HG03066 (cell line): Measurements from ENCODE around the gene LRRC36.

Experiments
- ATAC-seq: cut with Tn5 transposase; IDR thresholded peaks from one replicate; pipeline ENCODE4 v1.9.1; 2021; ENCODE audit warnings: low read depth; ENCODE audit not compliant: unreplicated experiment

LRRC36 gene

DNA sequence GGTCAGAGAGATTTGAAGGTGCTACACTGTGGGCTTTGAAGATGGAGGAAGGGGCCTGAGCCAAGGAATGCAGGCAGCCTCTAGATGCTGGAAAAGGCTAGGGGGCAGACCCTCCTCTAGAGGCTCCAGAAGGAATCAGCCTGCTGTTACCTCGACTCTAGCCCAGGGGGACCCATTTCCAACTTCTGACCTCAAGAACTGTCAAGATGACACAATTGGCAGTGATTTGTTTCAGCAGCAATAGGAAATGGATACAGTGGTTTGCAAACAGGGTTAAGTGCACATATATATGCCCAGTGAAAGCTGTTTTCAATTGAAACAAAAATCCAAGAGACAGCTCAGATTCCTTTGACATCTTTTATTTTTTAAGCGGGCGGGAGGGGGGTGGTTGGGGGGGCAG lies 93.3 kb downstream of the LRRC36 start:
- ATAC-seq = no peak

DNA sequence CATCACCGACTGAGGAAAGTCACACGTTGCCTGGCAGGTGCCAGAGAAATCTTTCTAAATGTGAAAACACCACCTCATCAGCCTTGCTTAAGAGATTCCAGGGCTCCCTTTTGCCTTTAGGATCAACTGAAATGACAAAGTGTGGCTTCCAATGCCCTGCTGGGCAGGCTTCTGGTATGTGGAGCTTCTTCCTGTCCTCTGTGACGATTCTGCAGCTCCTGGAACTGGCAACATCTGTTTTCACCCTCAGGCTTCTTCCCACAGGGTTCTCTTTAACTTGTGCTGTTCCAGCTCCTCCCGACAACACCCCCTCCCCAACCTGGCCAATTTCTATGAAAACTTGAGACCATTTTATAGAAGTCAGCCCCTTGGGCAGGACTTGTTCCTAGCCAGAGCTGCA lies 94.4 kb downstream of the LRRC36 start:
- no peak for ATAC-seq

DNA sequence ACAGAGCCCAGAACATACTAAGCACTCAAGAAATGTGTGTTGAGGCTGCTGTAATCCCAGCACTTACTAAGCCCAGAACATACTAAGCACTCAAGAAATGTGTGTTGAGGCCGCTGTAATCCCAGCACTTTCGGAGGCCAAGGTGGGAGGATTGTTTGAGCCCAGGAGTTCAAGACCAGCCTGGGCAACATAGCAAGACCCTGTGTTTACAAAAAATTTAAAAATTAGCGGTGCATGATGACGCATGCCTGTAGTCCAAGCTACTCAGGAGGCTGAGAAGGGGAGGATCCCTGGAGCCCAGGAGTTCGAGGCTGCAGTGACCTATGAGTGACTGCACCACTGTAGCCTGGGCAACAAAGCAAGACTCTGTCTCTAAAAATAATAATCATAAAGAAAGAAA lies 96.4 kb downstream of the LRRC36 start:
- ATAC-seq = no peak

DNA sequence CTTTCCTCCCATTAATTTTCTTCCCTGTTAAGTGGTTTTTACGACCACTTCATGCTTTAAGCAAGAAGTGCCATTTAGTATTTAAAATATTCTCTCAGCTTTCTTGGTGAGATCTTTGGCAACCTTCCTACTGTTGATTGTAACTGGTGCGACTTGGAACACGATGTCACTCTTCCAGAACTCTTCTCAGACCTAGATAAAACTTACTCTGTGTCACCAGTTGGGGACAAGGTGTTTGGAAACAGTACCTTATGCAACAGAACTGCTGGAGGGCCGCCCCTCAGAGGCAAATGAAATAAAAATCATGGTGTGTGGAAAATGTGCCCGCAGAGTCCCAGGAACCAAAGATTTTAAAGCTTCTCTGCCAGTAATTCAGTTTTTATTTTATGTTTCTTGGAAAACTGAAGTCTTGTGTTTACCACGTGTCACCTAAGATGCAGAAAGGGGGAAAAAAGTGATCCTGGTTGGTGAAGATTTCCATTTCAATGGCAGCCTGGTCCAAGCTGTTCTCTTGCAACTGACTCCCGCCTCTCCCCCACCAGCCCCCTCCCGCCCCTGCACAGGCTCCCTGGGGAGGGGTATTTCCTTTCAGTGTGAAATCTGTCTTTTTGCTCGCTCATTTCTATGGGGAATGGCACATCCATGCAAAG lies 97.1 kb downstream of the LRRC36 start:
- no peak for ATAC-seq

DNA sequence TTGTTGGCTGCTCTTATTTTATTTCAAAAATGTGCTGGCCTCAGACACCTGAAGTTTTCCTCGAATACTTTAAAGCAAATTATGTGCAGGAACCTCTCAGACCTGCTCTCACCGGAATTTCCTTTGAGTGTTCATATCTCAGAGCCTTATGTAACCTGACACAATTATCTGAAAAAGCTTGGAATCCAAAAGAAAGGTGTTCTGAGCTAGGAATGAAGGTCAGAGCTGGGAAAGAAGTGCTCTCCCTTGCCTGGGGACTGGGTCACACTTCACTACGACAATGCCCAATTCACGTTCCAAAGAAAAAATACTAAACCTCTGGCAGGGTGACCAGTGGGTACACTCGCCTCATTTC lies 97.6 kb downstream of the LRRC36 start:
- ATAC-seq = no peak

DNA sequence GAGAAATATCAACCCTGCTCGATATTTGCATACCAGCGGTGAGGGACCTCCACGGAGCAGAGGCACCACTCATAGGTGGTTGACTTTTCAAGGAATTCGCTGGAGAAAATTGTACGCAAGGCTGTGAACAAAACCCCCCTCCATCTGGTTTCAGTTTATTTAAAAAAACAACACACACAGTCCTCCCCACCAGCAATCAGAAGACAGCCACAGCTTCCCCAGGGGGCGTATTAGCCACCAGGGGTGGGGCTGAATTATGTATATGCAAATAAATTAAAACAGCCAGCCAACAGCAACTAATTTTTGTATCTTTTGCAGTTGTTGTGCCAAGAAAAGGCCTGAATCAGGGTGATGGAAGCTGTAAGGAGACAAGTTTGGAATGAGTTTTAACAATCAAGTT lies 98.4 kb downstream of the LRRC36 start:
- no peak for ATAC-seq

DNA sequence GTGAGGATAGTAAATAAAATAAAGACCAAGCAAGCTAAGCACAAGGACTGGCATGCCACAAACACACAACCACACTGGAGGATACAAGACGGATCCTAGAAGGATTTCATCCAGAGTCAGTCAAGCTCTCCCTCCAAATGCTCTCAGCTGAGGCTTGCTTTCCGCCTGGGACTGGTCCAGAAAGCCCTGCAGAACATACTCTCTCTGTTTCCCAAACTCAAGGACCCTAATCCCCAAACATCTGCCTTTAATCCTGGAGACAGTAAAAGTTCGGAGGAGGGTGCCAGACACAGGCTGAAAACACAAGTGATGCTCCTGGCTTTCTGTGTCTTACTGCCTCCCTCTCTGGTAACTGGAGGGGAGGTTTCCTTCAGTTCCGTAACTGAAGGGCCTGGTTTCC lies 99.0 kb downstream of the LRRC36 start:
- ATAC-seq = no peak

DNA sequence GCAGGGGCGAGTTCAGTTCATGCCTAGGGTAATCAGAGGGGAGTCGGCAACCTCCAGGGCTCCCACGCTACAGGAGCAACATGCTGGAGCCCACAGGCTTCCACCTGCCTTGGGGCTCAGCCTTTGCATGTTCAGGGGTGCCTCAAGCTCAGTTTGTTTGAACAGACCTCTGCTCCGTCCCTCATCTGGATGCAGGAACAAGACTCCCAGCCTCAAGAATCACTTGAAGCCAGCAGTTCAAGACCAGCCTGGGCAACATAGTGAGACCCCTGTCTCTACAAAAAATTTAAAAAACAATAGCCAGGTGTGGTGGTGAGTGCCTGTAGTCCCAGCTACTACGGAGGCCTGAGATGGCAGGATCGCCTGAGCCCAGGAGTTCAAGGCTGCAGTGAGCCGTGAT lies 99.4 kb downstream of the LRRC36 start:
- ATAC-seq = no peak

DNA sequence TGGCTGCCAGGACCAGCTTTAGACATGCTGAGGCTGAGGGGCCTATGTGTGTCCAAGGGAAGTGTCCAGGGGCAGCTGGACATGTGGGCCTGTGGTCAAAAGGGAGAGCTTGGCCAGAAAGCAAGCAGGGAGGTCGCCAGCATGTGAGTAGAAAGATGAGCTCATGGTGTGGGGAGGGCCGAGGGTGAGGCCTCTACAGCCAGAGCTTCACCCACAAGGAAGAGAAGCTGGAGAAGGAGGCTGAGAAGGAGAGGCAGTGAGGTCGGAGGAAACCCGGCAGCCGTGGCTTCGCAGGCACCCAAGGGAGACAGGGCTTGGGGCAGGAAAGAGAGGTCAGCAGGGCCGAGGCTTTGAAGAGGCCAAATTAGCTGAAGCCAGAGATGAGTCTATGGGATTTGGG lies 100.3 kb downstream of the LRRC36 start:
- no peak for ATAC-seq

DNA sequence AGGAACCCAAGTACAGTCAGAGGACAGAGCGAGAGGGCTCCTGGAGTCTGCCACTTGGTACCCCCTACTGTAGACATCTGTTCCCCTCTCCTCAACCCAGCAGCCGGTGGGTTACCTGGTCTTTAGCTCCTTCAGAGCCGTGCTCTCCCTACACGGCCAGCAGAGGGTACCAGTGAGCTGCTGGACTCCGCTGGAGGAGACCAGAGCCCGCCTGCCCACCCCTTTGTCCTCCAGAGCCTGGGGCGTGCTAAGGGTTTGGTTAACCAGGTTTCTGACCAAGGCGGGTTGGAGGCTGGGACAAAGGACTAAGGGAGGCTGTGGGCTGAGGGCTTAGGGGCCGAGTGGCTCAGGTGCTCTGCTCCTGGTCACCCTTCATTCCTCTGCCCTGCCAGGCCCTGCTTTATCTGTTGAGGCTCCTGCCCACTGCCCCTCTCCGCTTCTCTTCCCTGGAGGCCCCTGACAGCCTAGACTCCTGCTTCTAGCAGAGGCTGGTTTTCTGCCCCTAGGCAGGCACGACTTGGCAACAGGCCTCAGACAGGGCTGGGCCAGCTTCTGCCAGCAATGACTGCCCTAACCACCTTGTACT lies 101.6 kb downstream of the LRRC36 start:
- no peak for ATAC-seq

DNA sequence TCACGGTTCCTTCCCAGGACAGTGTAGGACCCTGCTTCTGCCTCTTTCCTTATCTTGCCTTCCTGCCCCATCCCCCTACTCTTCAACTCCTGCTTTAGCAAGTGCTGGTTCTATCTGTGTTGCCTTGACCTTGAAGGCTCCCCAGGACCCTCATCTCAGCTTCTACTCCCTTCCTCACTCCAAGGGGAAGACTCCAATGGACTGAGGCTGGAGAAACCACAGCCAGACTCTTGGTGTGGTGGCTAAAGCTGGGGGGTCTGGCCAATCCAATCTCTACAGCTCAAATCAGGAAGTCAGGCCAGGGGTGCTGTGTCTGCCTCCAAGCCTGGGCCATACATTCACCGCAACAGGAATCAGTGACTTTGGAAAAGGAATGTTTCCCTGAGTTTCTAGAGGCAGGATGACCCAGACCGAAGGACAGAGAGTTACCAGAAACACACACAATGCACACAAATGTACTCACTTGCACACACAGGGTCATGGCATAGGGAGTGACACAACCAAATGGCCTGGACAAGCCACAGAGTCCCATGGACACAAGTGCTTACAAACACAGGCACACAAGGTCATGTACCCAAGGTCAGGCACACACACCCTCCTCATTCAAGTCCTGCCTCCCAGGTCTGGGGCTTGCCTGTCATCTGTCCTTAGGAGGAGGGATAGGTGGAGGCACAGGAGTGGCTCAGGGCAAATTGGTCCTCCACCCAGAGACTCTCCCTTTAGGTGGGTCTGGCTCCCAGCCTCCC lies 102.6 kb downstream of the LRRC36 start:
- no peak for ATAC-seq

DNA sequence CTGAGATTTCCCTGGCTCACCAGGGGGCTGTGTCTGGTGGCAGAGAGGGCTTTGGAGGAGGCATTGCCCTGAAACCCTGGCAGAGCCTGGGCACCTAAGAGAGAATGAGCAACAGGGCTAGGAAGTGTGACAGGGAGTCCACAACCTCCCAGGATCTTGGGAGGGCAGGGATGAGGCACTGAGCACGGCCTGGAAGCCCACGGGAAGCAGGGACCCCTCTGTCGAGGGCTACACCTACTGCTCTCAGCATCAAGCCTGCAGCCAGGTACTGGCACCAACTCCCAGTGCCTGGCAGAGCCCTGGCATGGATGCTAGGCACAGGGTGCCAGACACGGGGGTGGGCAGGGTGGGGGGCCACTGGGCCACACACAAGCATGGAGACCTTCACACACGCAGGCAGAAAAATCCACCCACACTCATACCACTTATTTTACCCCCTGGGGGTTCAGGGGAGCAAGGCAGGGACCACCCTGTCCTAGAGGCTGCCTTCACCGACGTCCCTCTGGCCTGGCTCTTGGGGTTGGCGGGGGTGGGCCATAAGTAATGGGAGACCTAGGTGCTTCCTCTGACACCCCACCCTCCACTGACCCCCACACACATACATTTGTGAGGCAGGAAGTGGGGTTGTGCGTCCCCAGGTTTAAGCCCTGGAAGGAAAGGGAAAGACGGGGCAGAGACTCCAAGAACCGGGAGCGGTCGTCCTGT lies 103.3 kb downstream of the LRRC36 start:
- ATAC-seq = no peak

DNA sequence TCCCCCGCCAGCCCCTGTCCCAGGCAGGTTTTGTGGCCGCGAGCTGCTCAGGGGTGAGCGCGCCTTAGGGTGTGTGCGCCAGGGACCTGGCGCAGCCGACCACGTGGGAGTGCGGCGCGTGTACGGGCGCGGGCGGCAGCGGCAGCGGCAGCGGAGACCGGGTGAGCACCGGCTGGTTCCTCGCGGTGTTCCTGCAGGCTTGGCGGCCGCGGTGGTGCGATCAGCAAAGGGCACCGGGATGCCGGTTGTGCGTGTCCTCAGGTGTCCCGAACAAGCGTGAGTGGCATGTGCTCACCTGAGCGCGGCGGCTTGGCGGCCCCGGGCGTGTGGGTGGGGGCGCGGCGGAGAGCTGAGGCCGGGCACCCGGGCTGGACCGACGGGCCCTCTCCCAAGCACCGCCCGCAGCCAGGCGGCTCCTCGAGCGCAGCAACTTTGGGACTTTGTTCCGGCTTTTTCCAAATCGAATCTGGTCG lies 103.9 kb downstream of the LRRC36 start:
- ATAC-seq = no peak

DNA sequence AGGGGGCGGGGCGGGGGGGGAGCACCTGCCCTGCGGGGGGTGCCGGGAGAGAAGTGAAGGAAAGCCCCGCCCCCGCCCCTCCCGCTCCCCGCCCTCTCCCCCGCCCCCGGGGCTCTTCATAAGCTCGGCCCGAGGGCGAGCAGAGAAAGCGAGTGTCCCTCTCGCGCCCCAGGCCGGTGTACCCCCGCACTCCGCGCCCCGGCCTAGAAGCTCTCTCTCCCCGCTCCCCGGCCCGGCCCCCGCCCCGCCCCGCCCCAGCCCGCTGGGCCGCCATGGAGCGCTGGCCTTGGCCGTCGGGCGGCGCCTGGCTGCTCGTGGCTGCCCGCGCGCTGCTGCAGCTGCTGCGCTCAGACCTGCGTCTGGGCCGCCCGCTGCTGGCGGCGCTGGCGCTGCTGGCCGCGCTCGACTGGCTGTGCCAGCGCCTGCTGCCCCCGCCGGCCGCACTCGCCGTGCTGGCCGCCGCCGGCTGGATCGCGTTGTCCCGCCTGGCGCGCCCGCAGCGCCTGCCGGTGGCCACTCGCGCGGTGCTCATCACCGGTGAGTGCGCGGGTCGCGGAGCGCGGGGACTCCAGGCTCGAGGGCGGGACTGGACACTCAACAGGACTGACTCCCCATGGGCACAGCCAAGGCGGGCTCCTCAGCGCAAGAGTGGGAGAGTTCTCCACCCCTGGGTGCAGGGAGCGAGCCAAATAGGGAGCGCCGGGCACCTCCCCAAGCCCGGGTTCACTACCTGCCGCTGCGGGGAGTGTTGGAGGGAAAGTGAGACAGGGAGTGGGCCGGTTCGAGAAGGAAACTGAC lies 104.6 kb downstream of the LRRC36 start, which contains the start of gene HSD11B2:
Gene HSD11B2, plus strand, starts transcription at position 145 of the 798 bp plus-strand sequence. Its CDS starts 128 bp downstream, at position 273.
- ATAC-seq = no peak

DNA sequence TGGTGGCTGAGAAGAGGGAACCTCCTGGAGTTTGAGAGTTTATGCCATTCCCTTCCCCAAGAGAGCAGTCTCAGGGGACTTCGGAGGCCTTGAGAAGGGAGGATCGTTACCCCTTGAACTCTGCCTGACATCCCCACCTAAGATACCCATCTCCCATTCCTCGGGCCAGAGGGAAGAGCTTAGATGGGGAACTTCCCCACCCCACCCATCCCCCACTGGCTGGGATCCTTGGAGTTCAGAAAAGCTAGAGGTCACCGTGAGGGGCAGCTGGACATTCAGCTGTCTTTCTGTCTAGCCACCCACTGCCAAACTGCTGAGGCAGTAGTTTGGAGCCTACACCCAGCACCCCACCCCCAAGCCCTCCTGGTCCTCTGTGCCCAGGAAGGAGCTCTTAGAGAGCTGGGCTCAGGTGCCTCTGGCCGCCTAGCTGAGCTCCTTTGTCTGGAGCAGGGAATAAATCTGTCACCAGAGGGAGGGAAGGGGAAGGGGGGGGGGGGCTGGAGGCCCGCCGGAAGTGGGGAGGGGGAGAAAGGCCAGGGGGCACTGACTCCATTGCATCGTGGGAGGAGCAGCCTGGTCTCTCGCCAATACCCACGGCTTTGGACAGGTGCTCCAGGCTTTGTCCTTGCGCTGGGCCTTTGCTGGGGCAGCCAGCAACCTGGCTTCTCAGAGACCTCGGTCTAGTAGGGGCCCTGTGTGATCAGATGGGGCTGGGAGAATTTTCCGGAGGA lies 105.3 kb downstream of the LRRC36 start:
- no peak for ATAC-seq

DNA sequence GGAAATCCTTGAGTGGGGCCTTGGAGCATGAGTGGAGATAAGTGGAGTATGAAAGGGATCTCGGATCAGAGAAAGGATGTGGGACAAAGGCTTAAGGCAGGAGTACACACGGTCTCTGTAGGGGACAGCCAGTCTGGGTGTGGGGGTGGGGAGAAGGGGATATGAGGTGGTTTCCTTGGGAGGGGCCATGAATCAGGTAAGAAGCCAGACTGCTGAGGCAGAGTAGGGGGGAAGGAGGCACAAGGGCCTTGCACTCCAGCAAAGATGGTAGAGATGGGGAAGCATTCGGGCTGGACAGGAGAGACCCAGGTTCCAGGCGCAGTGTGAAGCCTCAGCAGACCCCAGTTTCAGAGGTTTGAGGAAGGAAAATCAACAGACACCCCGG lies 105.9 kb downstream of the LRRC36 start:
- ATAC-seq = no peak

DNA sequence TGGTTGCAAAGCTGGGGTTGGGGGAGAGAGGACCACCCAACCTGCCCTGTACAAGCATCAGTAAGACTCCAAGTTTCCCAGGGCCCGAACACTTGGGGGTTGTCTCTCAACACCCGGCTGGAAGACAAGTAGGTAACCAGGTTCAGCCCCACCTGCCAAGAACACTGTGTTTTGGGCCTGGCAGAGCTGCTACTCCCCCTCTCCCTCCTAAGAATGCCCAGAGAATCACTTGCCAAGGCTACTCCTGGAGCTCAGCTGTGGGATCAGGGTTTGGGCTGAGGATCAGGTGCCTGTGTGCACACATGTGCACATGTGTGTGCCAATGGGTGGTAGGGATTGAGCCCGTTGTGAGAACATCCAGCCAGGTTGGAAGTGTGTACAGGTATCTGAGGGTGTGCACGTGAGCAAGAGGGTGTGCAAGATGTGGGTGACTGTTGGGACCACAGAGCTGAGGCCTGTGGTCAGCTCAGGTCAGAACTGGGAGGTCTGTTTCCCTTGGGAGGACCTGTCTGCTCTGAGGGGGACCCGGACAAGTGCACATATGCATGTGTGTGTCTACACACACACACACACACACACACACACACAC lies 106.6 kb downstream of the LRRC36 start:
- ATAC-seq = no peak
